ENCODE results near the gene SDCBP2.

SDCBP2 gene

DNA sequence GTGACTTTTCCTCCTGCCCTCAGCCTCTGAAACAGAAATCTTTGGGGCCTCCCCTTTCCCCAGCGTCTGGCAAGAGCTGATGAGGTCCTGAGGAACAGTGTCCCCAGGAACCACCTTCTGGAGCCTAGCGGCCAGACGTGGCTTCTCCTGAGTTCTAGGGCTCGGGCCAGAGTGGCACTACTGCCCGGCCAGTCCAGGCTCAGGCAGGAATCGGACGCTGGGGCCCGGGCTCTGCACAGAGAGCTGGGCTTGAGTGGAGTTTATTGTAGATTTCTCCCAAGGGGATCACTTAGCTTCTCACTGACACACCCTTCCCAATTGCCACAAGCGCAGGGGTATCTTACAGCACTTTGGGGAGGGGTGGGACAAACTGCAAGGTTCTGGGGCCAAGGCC, 20.2 kb downstream of the SDCBP2 start:
- no peak for DNase-seq (ENCODE audit: low read depth in 2 of 2)
- TF ChIP-seq CTCF (IDR thresholded peaks at IDR 0.05; ENCODE audit: low read depth, low read length): no peak

DNA sequence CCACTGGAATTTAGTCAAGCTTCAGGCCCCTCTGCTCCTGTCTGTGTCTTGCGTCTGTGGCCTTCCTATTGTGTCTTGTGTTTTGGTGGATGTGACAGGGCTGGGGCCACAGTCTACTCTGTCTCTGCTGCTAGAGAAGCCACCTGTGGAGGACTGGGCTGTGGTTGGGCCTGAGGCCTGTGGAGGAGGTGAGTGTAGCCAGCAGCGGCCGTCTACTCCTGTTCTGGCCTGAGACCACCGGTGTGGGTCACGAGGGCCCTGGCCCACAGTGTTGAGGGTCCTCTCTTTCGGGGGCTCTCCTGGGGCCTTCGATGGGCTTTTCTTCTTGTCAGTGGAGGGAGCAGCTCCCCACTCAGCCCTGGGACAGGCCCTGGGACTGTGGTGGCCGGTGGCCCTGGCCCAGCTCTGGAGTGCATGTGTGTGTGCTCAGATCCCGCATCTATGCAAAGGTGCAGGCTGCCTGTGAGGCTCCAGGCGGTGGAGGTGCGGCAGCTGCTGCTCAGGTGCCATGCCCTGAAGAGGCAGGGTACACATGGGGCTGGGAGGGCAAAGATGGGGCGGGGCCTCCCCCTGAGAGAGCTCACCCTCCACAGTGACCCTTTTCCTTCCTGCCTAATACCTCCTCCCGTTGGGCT, 20.8 kb downstream of the SDCBP2 start:
- no peak for TF ChIP-seq CTCF (IDR thresholded peaks at IDR 0.05; ENCODE audit: low read depth, low read length)
- no peak overlapping the region for H3K4me3 ChIP-seq (replicated peaks in 1 of 2; ENCODE audit: low read depth in 2 of 2, low read length in 2 of 2)
- DNase-seq (ENCODE audit: low read depth in 2 of 2): no peak

More for the DNA sequence above, 20.2 kb downstream of the SDCBP2 start:
- no peak overlapping the region for H3K4me3 ChIP-seq (replicated peaks in 1 of 2; ENCODE audit: low read depth in 2 of 2, low read length in 2 of 2)

- no peak overlapping the region for H3K4me3 ChIP-seq (replicated peaks in 1 of 2; ENCODE audit: low read depth in 2 of 2, low read length in 2 of 2)
- DNase-seq (ENCODE audit: low read depth in 2 of 2): no peak
- no peak for TF ChIP-seq CTCF (IDR thresholded peaks at IDR 0.05; ENCODE audit: low read depth, low read length)
These were observed 21.4 kb downstream of the SDCBP2 start for GRCh38 chr20:1307571-1307971.

DNA sequence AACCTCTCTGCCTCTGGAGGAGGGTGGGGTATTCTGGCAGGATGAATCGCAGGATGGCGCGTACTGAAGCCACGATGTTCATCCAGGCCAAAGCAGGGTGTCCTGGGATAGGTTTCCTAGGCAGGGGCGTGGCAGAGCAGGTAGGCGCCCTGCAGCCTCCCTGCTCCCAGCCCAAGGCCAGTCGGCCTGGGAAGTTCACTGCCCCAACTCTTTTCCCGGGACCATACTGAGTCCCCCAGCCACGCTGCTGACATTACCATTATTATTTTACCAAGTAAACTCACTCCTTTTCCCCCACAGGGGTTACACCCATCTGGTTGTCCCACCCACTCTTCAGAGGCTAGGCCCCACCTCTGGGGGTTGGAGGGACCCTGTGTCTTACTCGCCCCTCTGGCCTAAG, 21.8 kb downstream of the SDCBP2 start:
- no peak for DNase-seq (ENCODE audit: low read depth in 2 of 2)
- no peak for TF ChIP-seq CTCF (IDR thresholded peaks at IDR 0.05; ENCODE audit: low read depth, low read length)
- no peak overlapping the region for H3K4me3 ChIP-seq (replicated peaks in 1 of 2; ENCODE audit: low read depth in 2 of 2, low read length in 2 of 2)

GRCh38 chr20:1306316-1307135, 22.4 kb downstream of the SDCBP2 start:
- no peak for DNase-seq (ENCODE audit: low read depth in 2 of 2)
- TF ChIP-seq CTCF (IDR thresholded peaks at IDR 0.05; ENCODE audit: low read depth, low read length): no peak
- no peak overlapping the region for H3K4me3 ChIP-seq (replicated peaks in 1 of 2; ENCODE audit: low read depth in 2 of 2, low read length in 2 of 2)

DNA sequence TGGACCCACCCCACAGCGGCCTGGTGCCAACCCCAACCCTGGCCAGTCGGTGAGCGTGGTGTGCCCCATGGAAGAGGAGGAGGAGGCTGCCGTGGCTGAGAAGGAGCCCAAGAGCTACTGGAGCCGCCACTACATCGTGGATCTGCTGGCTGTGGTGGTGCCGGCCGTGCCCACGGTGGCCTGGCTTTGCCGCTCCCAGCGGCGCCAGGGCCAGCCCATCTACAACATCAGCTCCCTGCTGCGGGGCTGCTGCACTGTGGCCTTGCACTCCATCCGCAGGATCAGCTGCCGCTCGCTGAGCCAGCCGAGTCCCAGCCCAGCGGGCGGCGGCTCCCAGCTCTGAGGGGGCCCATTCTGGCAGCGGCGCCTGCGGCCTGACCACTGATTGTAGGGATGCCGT, 23.2 kb downstream of the SDCBP2 start:
- no peak for DNase-seq (ENCODE audit: low read depth in 2 of 2)
- TF ChIP-seq CTCF (IDR thresholded peaks at IDR 0.05; ENCODE audit: low read depth, low read length): no peak
- no peak overlapping the region for H3K4me3 ChIP-seq (replicated peaks in 1 of 2; ENCODE audit: low read depth in 2 of 2, low read length in 2 of 2)
